NB4 (cell line): Measurements from ENCODE around the gene FEM1B.

ENCODE experiments used
- CTCF ChIP-seq: IDR thresholded peaks from one replicate; pipeline ENCODE4 v1.5.1; 2012; ENCODE audit warnings: low read depth, low read length
- MAX ChIP-seq: IDR thresholded peaks from 2 replicates; pipeline ENCODE4 v1.6.1; 2011; ENCODE audit warnings: low read depth, low read length
- MYC ChIP-seq: IDR thresholded peaks from 2 replicates; pipeline ENCODE4 v1.6.1; 2011; ENCODE audit warnings: low read depth, low read length

GRCh38 chr15:68315035-68315434 is 37.5 kb downstream of the FEM1B start:
- no peak for TF ChIP-seq MYC
- no peak for TF ChIP-seq CTCF
- TF ChIP-seq MAX = no peak
